ENCODE measurements around the gene OR10K2. TPM values are rescaled to one million over a fixed set of nuclear protein-coding genes. Genes with fewer than 3 reads are reported as not detected.
A peak's percentile ranks its signal among the peaks of the same experiment; 100 is the strongest.

Gene OR10K2
- total RNA-seq, 5 donors from 2014 or later (not counting 1 experiment from before 2014, with no cell fraction given), result not detected

- Histone ChIP-seq H3K4me1 (ENCODE audit: control insufficient read depth in 1 of 2, extremely low read depth in 1 of 2, insufficient read depth in 2 of 2, low read length in 2 of 2) (peaks cover 0 to 2% of the 10 kb centered on the region in 2 experiments), H3K4me3 (ENCODE audit: control insufficient read depth in 1 of 2, extremely low read depth in 1 of 2, low read length in 1 of 2) (no peak overlapping the region), H3K9me3 (no peaks in the 10 kb centered on the region), H3K27ac (ENCODE audit: low read length) (no peak overlapping the region), H3K27me3 (replicated peaks in 1 of 2; ENCODE audit: control insufficient read depth in 2 of 2, extremely low read depth in 1 of 2, insufficient read depth in 2 of 2, low read length in 1 of 2) (no peaks in the 10 kb centered on the region), H3K36me3 (ENCODE audit: control insufficient read depth in 2 of 2, extremely low read depth in 1 of 2, insufficient read depth in 1 of 2, low read length in 1 of 2) (no peaks in the 10 kb centered on the region)
- Mint-ChIP-seq H3K27me3 (peaks cover 0 to 16% of the 10 kb centered on the region in 2 donors), H3K4me3 (no peak overlapping the region), H3K9me3 (no peaks in the 10 kb centered on the region), H3K27ac (no peak overlapping the region), H3K4me1 (no peaks in the 10 kb centered on the region), H3K36me3 (no peaks in the 10 kb centered on the region)
- WGBS (ENCODE audit: insufficient coverage), result 20% methylated on average over 2 of the region's 5 CpGs
- ChIA-PET POLR2A (no interaction called here), CTCF (interaction anchor here in 1 of 2 donors (0.7 kb wide), 1 partner anchor 179 kb away, joined by 6 read pairs; no protein-coding TSS in a partner anchor)
- DNase-seq (no peak), ATAC-seq (replicated peaks in 1 of 4) (no peak)
These were observed 18.9 kb downstream of the OR10K2 start for GRCh38 chr1:158407092-158407491.

- Histone ChIP-seq H3K27me3 (replicated peaks in 1 of 2; ENCODE audit: control insufficient read depth in 2 of 2, extremely low read depth in 1 of 2, insufficient read depth in 2 of 2, low read length in 1 of 2) (peaks cover 0 to 7% of the 10 kb centered on the region in 2 experiments), H3K36me3 (ENCODE audit: control insufficient read depth in 2 of 2, extremely low read depth in 1 of 2, insufficient read depth in 1 of 2, low read length in 1 of 2) (no peaks in the 10 kb centered on the region), H3K27ac (ENCODE audit: low read length) (no peak overlapping the region), H3K9me3 (no peaks in the 10 kb centered on the region), H3K4me3 (ENCODE audit: control insufficient read depth in 1 of 2, extremely low read depth in 1 of 2, low read length in 1 of 2) (no peak overlapping the region), H3K4me1 (ENCODE audit: control insufficient read depth in 1 of 2, extremely low read depth in 1 of 2, insufficient read depth in 2 of 2, low read length in 2 of 2) (peaks cover 0 to 21% of the 10 kb centered on the region in 2 experiments)
- Mint-ChIP-seq H3K36me3 (no peaks in the 10 kb centered on the region), H3K9me3 (no peaks in the 10 kb centered on the region), H3K4me3 (no peak overlapping the region), H3K27ac (no peak overlapping the region), H3K4me1 (peaks cover 0 to 8% (median 5%) of the 10 kb centered on the region in 3 donors), H3K27me3 (peaks cover 10 to 17% of the 10 kb centered on the region in 2 donors)
- WGBS (ENCODE audit: insufficient coverage), result no CpG with 5 or more reads among the region's 3 CpGs
- DNase-seq (peak in 1 of 35 experiments; percentile 4), ATAC-seq (replicated peaks in 1 of 4) (peak in 1 of 4 experiments; percentile 57)
- ChIA-PET POLR2A (no interaction called here), CTCF (interaction anchor here (0.6 kb wide), 2 partner anchors 58 to 195 kb away, joined by 4 to 5 read pairs; no protein-coding TSS in a partner anchor)
These were observed 25.2 kb downstream of the OR10K2 start for GRCh38 chr1:158400871-158401270.

GRCh38 chr1:158398818-158399514 is 27.1 kb downstream of the OR10K2 start, which contains the start of gene OR10T2:
OR10T2 (minus strand) TSS chr1:158399466; CDS start chr1:158399466, 0 bp downstream.
- no peak within 1 kb of the TSS for H3K4me3 ChIP-seq (ENCODE audit: control insufficient read depth in 1 of 2, extremely low read depth in 1 of 2, low read length in 1 of 2)
- Mint-ChIP-seq H3K27me3 (peaks cover 12 to 17% of the 10 kb centered on the region in 2 donors), H3K9me3 (no peaks in the 10 kb centered on the region), H3K27ac (no peak within 1 kb of the TSS), H3K4me1 (peaks cover 0 to 8% (median 5%) of the 10 kb centered on the region in 3 donors), H3K4me3 (no peak within 1 kb of the TSS), H3K36me3 (no peaks in the 10 kb centered on the region)
- peaks cover 0 to 7% of the 10 kb centered on the region in 2 experiments for H3K27me3 ChIP-seq (replicated peaks in 1 of 2; ENCODE audit: control insufficient read depth in 2 of 2, extremely low read depth in 1 of 2, insufficient read depth in 2 of 2, low read length in 1 of 2)
- peaks cover 0 to 21% of the 10 kb centered on the region in 2 experiments for H3K4me1 ChIP-seq (ENCODE audit: control insufficient read depth in 1 of 2, extremely low read depth in 1 of 2, insufficient read depth in 2 of 2, low read length in 2 of 2)
- ChIA-PET CTCF (no interaction called here), POLR2A (interaction anchor here in 1 of 2 donors (0.5 kb wide), 1 partner anchor 619 kb away, joined by 3 read pairs; no protein-coding TSS in a partner anchor)
- no peaks in the 10 kb centered on the region for H3K36me3 ChIP-seq (ENCODE audit: control insufficient read depth in 2 of 2, extremely low read depth in 1 of 2, insufficient read depth in 1 of 2, low read length in 1 of 2)
- no peak within 1 kb of the TSS for H3K27ac ChIP-seq (ENCODE audit: low read length)
- H3K9me3 ChIP-seq, result no peaks in the 10 kb centered on the region
- ATAC-seq (replicated peaks in 1 of 4) (no peak), DNase-seq (no peak)
- 21% methylated on average over 2 of the region's 5 CpGs for WGBS (ENCODE audit: insufficient coverage)

- Mint-ChIP-seq H3K27me3 (peaks cover 10 to 12% of the 10 kb centered on the region in 2 donors), H3K4me1 (peaks cover 0 to 8% (median 5%) of the 10 kb centered on the region in 3 donors), H3K36me3 (no peaks in the 10 kb centered on the region), H3K9me3 (no peaks in the 10 kb centered on the region), H3K4me3 (no peak overlapping the region), H3K27ac (no peak overlapping the region)
- ATAC-seq (replicated peaks in 1 of 4), result no peak
- peaks cover 0 to 21% of the 10 kb centered on the region in 2 experiments for H3K4me1 ChIP-seq (ENCODE audit: control insufficient read depth in 1 of 2, extremely low read depth in 1 of 2, insufficient read depth in 2 of 2, low read length in 2 of 2)
- POLR2A ChIA-PET, result no interaction called here
- no peak overlapping the region for H3K27ac ChIP-seq (ENCODE audit: low read length)
- peaks cover 0 to 7% of the 10 kb centered on the region in 2 experiments for H3K27me3 ChIP-seq (replicated peaks in 1 of 2; ENCODE audit: control insufficient read depth in 2 of 2, extremely low read depth in 1 of 2, insufficient read depth in 2 of 2, low read length in 1 of 2)
- WGBS (ENCODE audit: insufficient coverage), result no CpG with 5 or more reads among the region's 3 CpGs
- no peaks in the 10 kb centered on the region for H3K9me3 ChIP-seq
- CTCF ChIA-PET, result no interaction called here
- DNase-seq, result no peak
- H3K36me3 ChIP-seq (ENCODE audit: control insufficient read depth in 2 of 2, extremely low read depth in 1 of 2, insufficient read depth in 1 of 2, low read length in 1 of 2), result no peaks in the 10 kb centered on the region
- H3K4me3 ChIP-seq (ENCODE audit: control insufficient read depth in 1 of 2, extremely low read depth in 1 of 2, low read length in 1 of 2), result no peak overlapping the region
These were observed 29.4 kb downstream of the OR10K2 start for GRCh38 chr1:158396646-158397045.

- Histone ChIP-seq H3K4me1 (ENCODE audit: control insufficient read depth in 1 of 2, extremely low read depth in 1 of 2, insufficient read depth in 2 of 2, low read length in 2 of 2) (peaks cover 0 to 5% of the 10 kb centered on the region in 2 experiments), H3K4me3 (ENCODE audit: control insufficient read depth in 1 of 2, extremely low read depth in 1 of 2, low read length in 1 of 2) (no peak overlapping the region), H3K36me3 (ENCODE audit: control insufficient read depth in 2 of 2, extremely low read depth in 1 of 2, insufficient read depth in 1 of 2, low read length in 1 of 2) (no peaks in the 10 kb centered on the region), H3K27me3 (replicated peaks in 1 of 2; ENCODE audit: control insufficient read depth in 2 of 2, extremely low read depth in 1 of 2, insufficient read depth in 2 of 2, low read length in 1 of 2) (peaks cover 0 to under 1% of the 10 kb centered on the region in 2 experiments), H3K9me3 (no peaks in the 10 kb centered on the region), H3K27ac (ENCODE audit: low read length) (no peak overlapping the region)
- ATAC-seq (replicated peaks in 1 of 4) (no peak), DNase-seq (no peak)
- H3K27me3 Mint-ChIP-seq, result peaks cover 4 to 5% of the 10 kb centered on the region in 2 donors
- no peaks in the 10 kb centered on the region for H3K9me3 Mint-ChIP-seq
- no CpG with 5 or more reads among the region's 5 CpGs for WGBS (ENCODE audit: insufficient coverage)
- H3K27ac Mint-ChIP-seq, result no peak overlapping the region
- H3K4me3 Mint-ChIP-seq, result no peak overlapping the region
- H3K36me3 Mint-ChIP-seq, result no peaks in the 10 kb centered on the region
- ChIA-PET CTCF (no interaction called here), POLR2A (no interaction called here)
- peaks cover 0 to 7% (median 2%) of the 10 kb centered on the region in 3 donors for H3K4me1 Mint-ChIP-seq
These were observed 32.6 kb downstream of the OR10K2 start for GRCh38 chr1:158393476-158393875.

- Mint-ChIP-seq H3K36me3 (no peaks in the 10 kb centered on the region), H3K4me3 (no peak overlapping the region), H3K9me3 (peaks cover 0 to 4% (median 0%) of the 10 kb centered on the region in 3 donors), H3K27ac (no peak overlapping the region), H3K27me3 (peaks cover 3 to 5% of the 10 kb centered on the region in 2 donors), H3K4me1 (peaks cover 0 to 7% (median 2%) of the 10 kb centered on the region in 3 donors)
- no peaks in the 10 kb centered on the region for H3K36me3 ChIP-seq (ENCODE audit: control insufficient read depth in 2 of 2, extremely low read depth in 1 of 2, insufficient read depth in 1 of 2, low read length in 1 of 2)
- ChIA-PET CTCF (no interaction called here), POLR2A (no interaction called here)
- no peak overlapping the region for H3K27ac ChIP-seq (ENCODE audit: low read length)
- peaks cover 0 to 5% of the 10 kb centered on the region in 2 experiments for H3K4me1 ChIP-seq (ENCODE audit: control insufficient read depth in 1 of 2, extremely low read depth in 1 of 2, insufficient read depth in 2 of 2, low read length in 2 of 2)
- DNase-seq (no peak), ATAC-seq (replicated peaks in 1 of 4) (no peak)
- H3K27me3 ChIP-seq (replicated peaks in 1 of 2; ENCODE audit: control insufficient read depth in 2 of 2, extremely low read depth in 1 of 2, insufficient read depth in 2 of 2, low read length in 1 of 2), result no peaks in the 10 kb centered on the region
- H3K9me3 ChIP-seq, result no peaks in the 10 kb centered on the region
- H3K4me3 ChIP-seq (ENCODE audit: control insufficient read depth in 1 of 2, extremely low read depth in 1 of 2, low read length in 1 of 2), result no peak overlapping the region
These were observed 34.9 kb downstream of the OR10K2 start for GRCh38 chr1:158391099-158391498.

All from T-cell (primary cell).